ENCODE results near the gene CD300LD.

Gene CD300LD

DNA sequence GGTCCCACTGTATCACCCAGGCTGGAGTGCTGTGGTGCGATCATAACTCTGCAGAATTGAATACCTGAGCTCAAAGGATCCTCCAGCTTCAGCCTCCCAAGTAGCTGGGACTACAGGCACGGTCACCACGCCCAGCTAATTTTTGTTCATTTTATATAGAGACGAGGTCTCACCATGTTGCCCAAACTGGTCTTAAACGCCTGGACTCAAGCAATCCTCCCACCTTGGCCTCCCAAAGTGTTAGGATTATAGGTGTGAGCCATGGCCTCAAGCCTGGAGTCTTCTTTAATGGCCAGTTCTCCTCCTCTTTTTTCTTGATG lies 61.3 kb downstream of the CD300LD start:
- no peak for DNase-seq (ENCODE audit: extremely low read depth, low read depth)
- TF ChIP-seq, protein P1, sequence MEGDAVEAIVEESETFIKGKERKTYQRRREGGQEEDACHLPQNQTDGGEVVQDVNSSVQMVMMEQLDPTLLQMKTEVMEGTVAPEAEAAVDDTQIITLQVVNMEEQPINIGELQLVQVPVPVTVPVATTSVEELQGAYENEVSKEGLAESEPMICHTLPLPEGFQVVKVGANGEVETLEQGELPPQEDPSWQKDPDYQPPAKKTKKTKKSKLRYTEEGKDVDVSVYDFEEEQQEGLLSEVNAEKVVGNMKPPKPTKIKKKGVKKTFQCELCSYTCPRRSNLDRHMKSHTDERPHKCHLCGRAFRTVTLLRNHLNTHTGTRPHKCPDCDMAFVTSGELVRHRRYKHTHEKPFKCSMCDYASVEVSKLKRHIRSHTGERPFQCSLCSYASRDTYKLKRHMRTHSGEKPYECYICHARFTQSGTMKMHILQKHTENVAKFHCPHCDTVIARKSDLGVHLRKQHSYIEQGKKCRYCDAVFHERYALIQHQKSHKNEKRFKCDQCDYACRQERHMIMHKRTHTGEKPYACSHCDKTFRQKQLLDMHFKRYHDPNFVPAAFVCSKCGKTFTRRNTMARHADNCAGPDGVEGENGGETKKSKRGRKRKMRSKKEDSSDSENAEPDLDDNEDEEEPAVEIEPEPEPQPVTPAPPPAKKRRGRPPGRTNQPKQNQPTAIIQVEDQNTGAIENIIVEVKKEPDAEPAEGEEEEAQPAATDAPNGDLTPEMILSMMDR (IDR thresholded peaks at IDR 0.05; ENCODE audit: low read depth, low read length, missing control alignments), result no peak
- no peak overlapping the region for H3K4me3 ChIP-seq (replicated peaks; ENCODE audit: low read depth, low read length)
